Lung (tissue), 13 donors: ENCODE measurements around the gene ITGB7. TPM values are rescaled to one million over a fixed set of nuclear protein-coding genes. Genes with fewer than 3 reads are reported as not detected.

Experiments
- ATAC-seq: fragments of 200-7000 bp; cut with Tn5 transposase; one replicate; pipeline ENCODE4 v1.9.1; 2020; ENCODE audit warnings: moderate number of reproducible peaks; ENCODE audit not compliant: insufficient read depth, low FRiP score
- DNase-seq, 3 donors: peaks; one replicate each; pipeline ENCODE4 v3.0.0-alpha.2; 2013 to 2017
- H3K27ac ChIP-seq, 2 donors: one replicate each; pipeline ENCODE4 v1.5.1; 2013; ENCODE audit warnings: mild to moderate bottlenecking in 2 of 2, moderate library complexity in 2 of 2, control low read depth in 1 of 2, inconsistent platforms in 1 of 2, low read depth in 1 of 2, low read length in 1 of 2
- H3K27me3 ChIP-seq, 3 donors: one replicate each; pipeline ENCODE4 v1.5.1; 2013; ENCODE audit warnings: low read length in 2 of 3; ENCODE audit not compliant: control insufficient read depth in 3 of 3, insufficient read depth in 3 of 3
- H3K36me3 ChIP-seq, 4 donors: one replicate each; pipeline ENCODE4 v1.5.1; 2013; ENCODE audit warnings: low read length in 4 of 4, mild to moderate bottlenecking in 1 of 4, moderate library complexity in 1 of 4; ENCODE audit not compliant: control insufficient read depth in 4 of 4, insufficient read depth in 4 of 4
- H3K4me1 ChIP-seq, 5 donors: one replicate each; pipeline ENCODE4 v1.5.1; 2013; ENCODE audit warnings: low read length in 5 of 5, mild to moderate bottlenecking in 2 of 5, moderate library complexity in 1 of 5; ENCODE audit not compliant: control insufficient read depth in 5 of 5, insufficient read depth in 5 of 5
- H3K4me3 ChIP-seq: one replicate; pipeline ENCODE4 v1.5.1; 2013; ENCODE audit warnings: mild to moderate bottlenecking, control low read depth, moderate library complexity
- H3K9ac ChIP-seq, 2 donors: one replicate each; pipeline ENCODE4 v1.5.1; 2013; ENCODE audit warnings: low read length in 2 of 2, control low read depth in 1 of 2; ENCODE audit not compliant: insufficient read depth in 1 of 2
- H3K9me3 ChIP-seq, 4 donors: one replicate each; pipeline ENCODE4 v1.5.1; 2013; ENCODE audit warnings: low read length in 3 of 4, mild to moderate bottlenecking in 1 of 4, moderate library complexity in 1 of 4; ENCODE audit not compliant: control insufficient read depth in 4 of 4, insufficient read depth in 3 of 4
- WGBS, 2 donors: extraction: QIAGEN DNeasy Blood & Tissue Kit; methylation state at CpG; one replicate each; pipeline ENCODE4 v1.1.7; 2013; 5-methylcytosine and 5-hydroxymethylcytosine counted together
- polyA plus RNA-seq, 2 donors: library from polyadenylated mRNA; stranded (reverse); fragments of 200-250 nt; gene quantifications; one replicate each; pipeline ENCODE4 v1.2.1, GENCODE V29; 2013
- small RNA-seq: library from RNA; depleted of rRNA; stranded (forward); fragments of <200 nt; gene quantifications from one replicate; pipeline ENCODE3, GENCODE V24; 2014; ENCODE audit warnings: low replicate concordance
- total RNA-seq, 2 donors: library from RNA; depleted of rRNA in 1 of 2; stranded (reverse); fragments of >200 nt in 1 of 2; gene quantifications; one replicate each; pipeline ENCODE4 v1.2.1, GENCODE V29; 2014 to 2021
- TF ChIP-seq, protein P1 (sequence below): IDR thresholded peaks from 2 replicates; pipeline ENCODE4 v1.5.1; 2012; ENCODE audit warnings: mild to moderate bottlenecking; ENCODE audit errors: control extremely low read depth, extremely low read depth
- donor health status: control.
- donor health status: control.
- donor health status: Bipolar disorder and iron deficiency.
- donor health status: healthy.
- donor health status: DM: yes; HTN: yes; CAD: no.

Gene ITGB7
- total and polyA plus RNA-seq, 4 donors = 2.3 to 7.9 (median 5.0) TPM

- no peak overlapping the region for H3K4me3 ChIP-seq
- H3K9me3 ChIP-seq = no peaks in the 10 kb centered on the region
- TF ChIP-seq, protein P1, sequence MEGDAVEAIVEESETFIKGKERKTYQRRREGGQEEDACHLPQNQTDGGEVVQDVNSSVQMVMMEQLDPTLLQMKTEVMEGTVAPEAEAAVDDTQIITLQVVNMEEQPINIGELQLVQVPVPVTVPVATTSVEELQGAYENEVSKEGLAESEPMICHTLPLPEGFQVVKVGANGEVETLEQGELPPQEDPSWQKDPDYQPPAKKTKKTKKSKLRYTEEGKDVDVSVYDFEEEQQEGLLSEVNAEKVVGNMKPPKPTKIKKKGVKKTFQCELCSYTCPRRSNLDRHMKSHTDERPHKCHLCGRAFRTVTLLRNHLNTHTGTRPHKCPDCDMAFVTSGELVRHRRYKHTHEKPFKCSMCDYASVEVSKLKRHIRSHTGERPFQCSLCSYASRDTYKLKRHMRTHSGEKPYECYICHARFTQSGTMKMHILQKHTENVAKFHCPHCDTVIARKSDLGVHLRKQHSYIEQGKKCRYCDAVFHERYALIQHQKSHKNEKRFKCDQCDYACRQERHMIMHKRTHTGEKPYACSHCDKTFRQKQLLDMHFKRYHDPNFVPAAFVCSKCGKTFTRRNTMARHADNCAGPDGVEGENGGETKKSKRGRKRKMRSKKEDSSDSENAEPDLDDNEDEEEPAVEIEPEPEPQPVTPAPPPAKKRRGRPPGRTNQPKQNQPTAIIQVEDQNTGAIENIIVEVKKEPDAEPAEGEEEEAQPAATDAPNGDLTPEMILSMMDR = no peak
- no peaks in the 10 kb centered on the region for H3K36me3 ChIP-seq
- H3K9ac ChIP-seq = no peak overlapping the region
- DNase-seq (no peak), ATAC-seq (no peak)
- H3K27ac ChIP-seq = no peak overlapping the region
- no peaks in the 10 kb centered on the region for H3K4me1 ChIP-seq
- WGBS, 2 donors = 90 to 92% methylated on average over 5 of the region's 5 CpGs
- no peaks in the 10 kb centered on the region for H3K27me3 ChIP-seq
These were observed 61.4 kb downstream of the ITGB7 start for GRCh38 chr12:53145383-53146260.

DNA sequence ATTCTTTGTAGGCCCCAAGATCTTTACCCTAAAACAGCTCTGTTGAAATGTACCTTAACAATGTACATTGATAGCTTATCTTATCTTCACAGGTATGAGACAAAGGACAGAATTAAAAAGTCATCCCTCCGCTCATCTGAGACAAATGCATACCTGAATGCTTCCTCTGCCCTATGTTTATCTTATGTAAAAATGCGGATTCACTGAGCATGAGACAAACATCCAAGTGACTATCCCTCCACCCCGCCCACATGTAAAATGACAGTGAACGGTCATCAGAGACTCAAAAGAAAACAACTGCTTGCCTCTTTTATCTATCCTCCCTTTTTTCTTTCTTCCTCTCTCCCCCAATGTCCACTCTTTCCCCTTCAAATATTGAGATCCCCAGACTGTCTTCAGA lies 63.7 kb downstream of the ITGB7 start:
- 87% methylated on average over 4 of the region's 4 CpGs for WGBS, 2 donors
- Histone ChIP-seq H3K27me3 (no peaks in the 10 kb centered on the region), H3K27ac (no peak overlapping the region), H3K4me1 (no peaks in the 10 kb centered on the region), H3K9me3 (no peaks in the 10 kb centered on the region), H3K9ac (no peak overlapping the region), H3K4me3 (no peak overlapping the region), H3K36me3 (no peaks in the 10 kb centered on the region)
- ATAC-seq = no peak
- DNase-seq = no peak
- TF ChIP-seq, protein P1 = no peak

Small RNA genes within 50 kb of the gene (small RNA-seq; reads per million reads assigned to genes)
- gene HIGD1AP1 = not detected

Other genes with a start within 250 kb of the ITGB7 start
- 100 to 1,000 TPM; 301 to 684 TPM for gene EIF4B, start 200.8 kb downstream of the ITGB7 start, total RNA-seq
- gene EIF4B, start 200.8 kb downstream of the ITGB7 start, polyA plus RNA-seq = 100 to 1,000 TPM in 1 of 2 donors, 10 to 100 TPM in 1; 81.9 to 139 TPM
- 100 to 1,000 TPM in 1 of 2 donors, 10 to 100 TPM in 1; 56.7 to 182 TPM for gene TNS2, start 157.2 kb downstream of the ITGB7 start, total RNA-seq
- gene TNS2, start 157.2 kb downstream of the ITGB7 start, polyA plus RNA-seq = 100 to 1,000 TPM in 1 of 2 donors, 10 to 100 TPM in 1; 72.8 to 138 TPM
- gene SPRYD3, start 127.9 kb downstream of the ITGB7 start, total RNA-seq = 10 to 100 TPM; 17.1 to 60.2 TPM
- gene SPRYD3, start 127.9 kb downstream of the ITGB7 start, polyA plus RNA-seq = 10 to 100 TPM; 24.4 to 45.5 TPM
- gene IGFBP6, start 109.6 kb downstream of the ITGB7 start, total RNA-seq = 10 to 100 TPM; 16.0 to 42.5 TPM
- gene IGFBP6, start 109.6 kb downstream of the ITGB7 start, polyA plus RNA-seq = 10 to 100 TPM; 15.9 to 75.0 TPM
- gene SOAT2, start 103.8 kb downstream of the ITGB7 start, total RNA-seq = under 1 TPM in 1 of 2 donors, not detected in 1; 0.21 TPM
- gene SOAT2, start 103.8 kb downstream of the ITGB7 start, polyA plus RNA-seq = under 1 TPM; 0.06 to 0.10 TPM
- gene ZNF740, start 26.5 kb downstream of the ITGB7 start, total RNA-seq = 10 to 100 TPM; 28.0 to 37.4 TPM
- 1 to 10 TPM; 7.8 to 8.6 TPM for gene ZNF740, start 26.5 kb downstream of the ITGB7 start, polyA plus RNA-seq
- gene CSAD, start 26.3 kb downstream of the ITGB7 start, total RNA-seq = 10 to 100 TPM; 30.1 to 48.8 TPM
- gene CSAD, start 26.3 kb downstream of the ITGB7 start, polyA plus RNA-seq = 10 to 100 TPM; 21.7 to 36.5 TPM
- gene RARG, start 25.0 kb upstream of the ITGB7 start, total RNA-seq = 10 to 100 TPM; 27.8 to 29.7 TPM
- gene RARG, start 25.0 kb upstream of the ITGB7 start, polyA plus RNA-seq = 10 to 100 TPM; 12.0 to 14.2 TPM
- 1 to 10 TPM; 2.0 to 6.7 TPM for gene ESPL1, start 61.0 kb upstream of the ITGB7 start, total RNA-seq
- under 1 TPM; 0.77 to 0.97 TPM for gene ESPL1, start 61.0 kb upstream of the ITGB7 start, polyA plus RNA-seq
- 100 to 1,000 TPM; 351 to 361 TPM for gene PFDN5, start 88.3 kb upstream of the ITGB7 start, total RNA-seq
- 1,000 to 10,000 TPM in 1 of 2 donors, 100 to 1,000 TPM in 1; 649 to 1,722 TPM for gene PFDN5, start 88.3 kb upstream of the ITGB7 start, polyA plus RNA-seq
- gene MYG1, start 92.4 kb upstream of the ITGB7 start, total RNA-seq = 10 to 100 TPM; 22.1 to 63.5 TPM
- gene MYG1, start 92.4 kb upstream of the ITGB7 start, polyA plus RNA-seq = 10 to 100 TPM; 56.1 to 88.9 TPM
- gene AAAS, start 114.4 kb upstream of the ITGB7 start, total RNA-seq = 10 to 100 TPM; 51.4 to 51.7 TPM
- gene AAAS, start 114.4 kb upstream of the ITGB7 start, polyA plus RNA-seq = 10 to 100 TPM; 29.7 to 37.0 TPM
- not detected for gene SP7, start 129.1 kb upstream of the ITGB7 start, total RNA-seq
- not detected for gene SP7, start 129.1 kb upstream of the ITGB7 start, polyA plus RNA-seq
- gene SP1, start 172.9 kb upstream of the ITGB7 start, total RNA-seq = 10 to 100 TPM; 68.3 to 72.2 TPM
- gene SP1, start 172.9 kb upstream of the ITGB7 start, polyA plus RNA-seq = 10 to 100 TPM; 16.2 to 26.6 TPM
- under 1 TPM in 1 of 2 donors, not detected in 1; 0.52 TPM for gene AMHR2, start 216.6 kb upstream of the ITGB7 start, total RNA-seq
- gene AMHR2, start 216.6 kb upstream of the ITGB7 start, polyA plus RNA-seq = under 1 TPM; 0.02 to 0.22 TPM
- 100 to 1,000 TPM in 1 of 2 donors, 10 to 100 TPM in 1; 59.0 to 178 TPM for gene PRR13, start 234.5 kb upstream of the ITGB7 start, total RNA-seq
- gene PRR13, start 234.5 kb upstream of the ITGB7 start, polyA plus RNA-seq = 100 to 1,000 TPM; 157 to 336 TPM
- 100 to 1,000 TPM; 612 to 697 TPM for gene PCBP2, start 244.9 kb upstream of the ITGB7 start, total RNA-seq
- 100 to 1,000 TPM; 363 to 501 TPM for gene PCBP2, start 244.9 kb upstream of the ITGB7 start, polyA plus RNA-seq